Body of pancreas (tissue), 4 donors: ENCODE results near the gene CGB2.

ENCODE experiments used
- CTCF ChIP-seq, 7 experiments: fragments of 450-650 bp in 4 of 7; fragments of 200-600 bp in 3 of 7; sonication (generic) in 3 of 7; IDR thresholded peaks; one replicate each; pipeline ENCODE4 v1.5.1; 2016 to 2019; ENCODE audit warnings: antibody characterized with exemption in 7 of 7
- POLR2A ChIP-seq, 3 donors: fragments of 450-650 bp; IDR thresholded peaks; one replicate each; pipeline ENCODE4 v1.6.1; 2016; ENCODE audit warnings: antibody characterized with exemption in 3 of 3, mild to moderate bottlenecking in 2 of 3

DNA sequence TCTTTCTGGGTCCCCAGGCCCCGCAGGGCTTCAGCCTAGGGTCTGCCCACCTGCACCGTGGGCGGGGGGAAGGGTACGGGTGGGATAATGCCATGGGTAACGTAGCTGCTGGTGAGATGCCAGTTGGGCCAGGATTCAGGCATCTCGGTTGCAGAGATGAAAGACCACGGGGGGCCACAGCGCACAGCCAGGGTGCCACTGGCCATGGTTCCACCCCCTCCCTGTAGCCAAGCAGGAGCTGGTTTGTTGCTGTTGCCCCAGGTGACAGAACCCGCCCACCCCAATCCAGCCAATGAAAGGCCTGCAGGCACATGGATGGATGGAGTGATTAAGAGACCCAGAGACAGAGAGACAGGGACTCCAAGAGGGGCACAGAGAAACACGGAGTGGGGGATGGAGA, 26.9 kb downstream of the CGB2 start:
- TF ChIP-seq CTCF (IDR thresholded peaks at IDR 0.05) (no peak), POLR2A (IDR thresholded peaks at IDR 0.05) (no peak)
